AG09319 (cell line): Measurements from ENCODE around the gene C19orf53.

Source experiments
- DNase-seq: peaks from one replicate; pipeline ENCODE4 v3.0.0-alpha.2; 2010; ENCODE audit warnings: low read depth; ENCODE audit errors: extremely low read depth
- TF ChIP-seq, protein P1 (sequence below): IDR thresholded peaks from 2 replicates; pipeline ENCODE4 v1.5.1; 2011; ENCODE audit warnings: low read depth, mild to moderate bottlenecking, inconsistent platforms, low read length, moderate library complexity

Gene C19orf53

DNA sequence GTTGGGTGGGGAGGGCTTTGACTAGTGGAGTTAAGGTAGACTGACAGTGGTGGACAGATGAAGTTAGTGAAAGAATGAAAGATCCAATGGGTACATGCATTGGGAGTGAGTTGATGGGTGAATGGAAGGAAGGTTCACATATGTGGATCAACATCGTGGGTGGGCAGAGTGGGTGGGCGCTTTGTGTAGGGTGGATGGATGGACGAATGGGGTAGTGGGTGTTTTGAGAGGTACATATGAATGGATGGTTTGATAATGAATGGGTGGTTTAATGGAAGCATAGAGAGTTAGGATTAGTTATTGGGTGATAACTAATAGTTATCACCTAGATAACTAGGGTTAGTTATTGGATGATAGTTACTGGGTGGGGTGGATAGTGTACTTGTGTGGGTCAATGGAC is 32.5 kb downstream of the C19orf53 start:
- no peak for DNase-seq
- TF ChIP-seq, protein P1, sequence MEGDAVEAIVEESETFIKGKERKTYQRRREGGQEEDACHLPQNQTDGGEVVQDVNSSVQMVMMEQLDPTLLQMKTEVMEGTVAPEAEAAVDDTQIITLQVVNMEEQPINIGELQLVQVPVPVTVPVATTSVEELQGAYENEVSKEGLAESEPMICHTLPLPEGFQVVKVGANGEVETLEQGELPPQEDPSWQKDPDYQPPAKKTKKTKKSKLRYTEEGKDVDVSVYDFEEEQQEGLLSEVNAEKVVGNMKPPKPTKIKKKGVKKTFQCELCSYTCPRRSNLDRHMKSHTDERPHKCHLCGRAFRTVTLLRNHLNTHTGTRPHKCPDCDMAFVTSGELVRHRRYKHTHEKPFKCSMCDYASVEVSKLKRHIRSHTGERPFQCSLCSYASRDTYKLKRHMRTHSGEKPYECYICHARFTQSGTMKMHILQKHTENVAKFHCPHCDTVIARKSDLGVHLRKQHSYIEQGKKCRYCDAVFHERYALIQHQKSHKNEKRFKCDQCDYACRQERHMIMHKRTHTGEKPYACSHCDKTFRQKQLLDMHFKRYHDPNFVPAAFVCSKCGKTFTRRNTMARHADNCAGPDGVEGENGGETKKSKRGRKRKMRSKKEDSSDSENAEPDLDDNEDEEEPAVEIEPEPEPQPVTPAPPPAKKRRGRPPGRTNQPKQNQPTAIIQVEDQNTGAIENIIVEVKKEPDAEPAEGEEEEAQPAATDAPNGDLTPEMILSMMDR: no peak

DNA sequence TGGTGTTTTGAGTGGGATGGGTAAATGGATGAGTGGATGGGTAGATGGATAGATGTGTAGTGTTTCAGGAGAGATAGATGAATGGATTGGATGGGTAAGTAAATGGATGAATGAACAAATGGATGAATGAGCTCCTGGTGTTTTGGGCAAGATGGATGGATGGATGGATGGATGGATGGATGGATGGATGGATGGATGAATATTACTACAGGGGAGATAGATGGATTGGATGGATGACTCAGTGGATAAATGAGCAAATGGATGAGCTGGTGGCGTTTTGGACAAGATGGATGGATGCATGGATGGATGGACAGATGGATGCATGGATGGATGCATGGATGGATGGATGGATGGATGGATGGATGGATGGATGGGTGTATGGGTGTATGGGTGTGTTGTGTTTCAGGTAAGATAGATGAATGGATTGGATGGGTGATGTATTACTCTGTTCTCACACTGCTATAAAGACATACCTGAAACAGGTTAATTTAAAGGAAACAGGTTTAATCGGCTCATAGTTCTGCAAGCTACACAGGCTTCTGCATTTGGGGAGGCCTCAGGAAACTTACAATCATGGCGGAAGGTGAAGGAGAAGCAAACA is 33.3 kb downstream of the C19orf53 start:
- DNase-seq: no peak
- TF ChIP-seq, protein P1: no peak

DNA sequence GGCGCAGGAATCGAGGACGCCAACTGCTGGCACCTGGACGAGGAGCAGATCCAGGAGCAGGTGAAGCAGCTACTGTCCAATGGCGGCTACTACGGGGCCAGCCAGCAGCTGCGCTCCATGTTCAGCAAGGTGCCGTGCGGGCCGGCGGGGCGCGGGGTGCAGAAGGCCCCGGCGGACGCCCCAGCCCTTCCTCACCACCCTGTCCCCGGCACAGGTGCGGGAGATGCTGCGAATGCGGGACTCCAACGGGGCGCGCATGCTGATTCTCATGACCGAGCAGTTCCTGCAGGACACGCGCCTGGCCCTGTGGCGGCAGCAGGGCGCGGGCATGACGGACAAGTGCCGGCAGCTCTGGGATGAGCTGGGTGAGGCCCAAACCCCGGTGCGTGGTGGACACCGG is 34.6 kb downstream of the C19orf53 start:
- no peak for DNase-seq

DNA sequence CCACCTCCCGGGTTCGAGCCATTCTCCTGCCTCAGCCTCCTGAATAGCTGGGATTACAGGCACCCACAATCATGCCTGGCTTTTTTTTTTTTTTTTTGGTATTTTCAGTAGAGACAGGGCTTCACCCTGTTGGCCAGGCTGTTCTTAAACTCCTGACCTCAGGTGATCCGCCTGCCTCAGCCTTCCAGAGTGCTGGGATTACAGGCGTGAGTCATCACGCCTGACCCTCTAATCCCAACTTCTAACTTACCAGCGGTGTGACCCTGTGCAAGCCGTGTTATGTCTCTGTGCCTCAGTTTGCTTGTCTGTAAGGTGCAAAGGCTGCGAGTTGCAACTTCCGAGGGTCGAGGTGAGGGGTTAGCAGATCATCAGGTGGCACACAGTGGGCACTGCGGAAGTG is 38.3 kb downstream of the C19orf53 start:
- TF ChIP-seq, protein P1: no peak
- no peak for DNase-seq

More for the DNA sequence above, 34.6 kb downstream of the C19orf53 start:
- TF ChIP-seq, protein P1: no peak

DNA sequence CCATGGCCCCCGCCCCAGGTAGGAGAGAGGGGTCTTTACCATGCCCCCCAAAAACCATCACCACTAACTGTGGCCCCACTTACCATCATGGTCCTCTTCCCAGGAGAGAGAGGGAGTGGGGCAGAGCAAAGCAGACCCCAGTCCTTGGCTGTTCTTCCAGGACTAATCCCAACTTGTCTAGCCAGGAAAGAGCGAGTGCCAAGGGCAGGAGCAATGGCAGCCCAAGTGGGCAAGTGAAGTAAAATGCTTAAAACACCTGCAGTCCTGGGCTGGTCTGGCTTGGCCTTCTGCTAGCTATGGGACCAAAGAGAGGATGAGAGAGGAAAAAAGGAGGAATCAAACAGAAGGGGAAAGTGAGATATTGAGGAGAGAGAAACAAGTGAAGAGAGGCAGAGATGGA is 38.9 kb downstream of the C19orf53 start:
- DNase-seq: no peak
- TF ChIP-seq, protein P1: no peak

DNA sequence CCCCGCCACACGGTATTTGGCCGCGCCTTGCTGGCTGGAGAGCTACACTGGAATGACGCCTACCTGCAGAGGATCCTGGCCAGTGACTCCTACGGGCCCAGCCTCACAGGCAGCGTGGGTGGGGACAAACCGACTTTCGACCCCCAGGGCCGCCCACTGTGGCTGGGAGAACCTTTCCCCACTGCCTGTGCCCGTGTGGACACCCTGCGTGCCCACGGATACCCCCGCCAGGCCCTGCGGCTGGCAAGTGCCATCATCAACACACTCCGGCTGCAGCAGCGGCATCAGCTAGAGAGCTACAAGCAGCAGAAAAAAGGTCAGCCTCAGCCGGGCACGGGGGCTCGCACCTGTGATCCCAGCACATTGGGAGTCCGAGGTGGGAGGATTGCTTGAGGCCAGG is 40.3 kb downstream of the C19orf53 start:
- DNase-seq: no peak
- TF ChIP-seq, protein P1: no peak

DNA sequence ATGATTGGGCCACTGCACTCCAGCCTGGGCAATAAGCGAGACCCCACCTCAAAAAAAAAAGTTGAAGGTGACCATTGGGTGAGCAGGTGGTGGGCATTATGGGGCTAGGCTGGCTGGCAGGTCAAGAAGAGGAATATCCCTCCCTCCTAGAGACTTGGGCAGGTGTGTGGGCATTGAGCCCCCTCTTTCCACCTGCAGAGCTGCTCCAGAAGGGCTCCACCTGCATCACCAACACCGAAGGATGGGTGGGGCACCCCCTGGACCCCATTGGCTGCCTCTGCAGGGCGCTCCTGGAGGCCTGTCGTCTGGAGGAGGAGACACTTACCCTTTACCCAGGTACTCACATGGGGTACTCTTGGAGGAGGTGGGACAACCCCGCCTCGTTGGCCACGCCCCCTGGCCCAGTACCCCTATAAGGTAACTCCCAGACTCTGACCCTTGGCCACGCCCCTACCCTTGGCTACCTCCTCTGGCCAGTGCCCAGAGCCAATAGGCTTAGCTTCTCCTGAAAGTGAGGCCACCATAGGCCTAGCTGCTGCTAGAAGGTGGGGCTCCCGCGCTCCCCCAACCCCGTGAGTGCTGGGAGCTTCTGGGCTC is 42.9 kb downstream of the C19orf53 start:
- TF ChIP-seq, protein P1: no peak
- DNase-seq: no peak
